Panc1 (cell line): ENCODE measurements around the gene COMMD10.

Experiments
- POLR2AphosphoS5 ChIP-seq: IDR thresholded peaks from 2 replicates; pipeline ENCODE4 v1.6.1; 2012; ENCODE audit warnings: mild to moderate bottlenecking, low read depth, low read length, moderate library complexity
- SIN3A ChIP-seq: IDR thresholded peaks from 2 replicates; pipeline ENCODE4 v1.6.1; 2012; ENCODE audit warnings: low read depth, mild to moderate bottlenecking, low read length, moderate library complexity, borderline replicate concordance; ENCODE audit not compliant: insufficient read depth
- TCF7L2 ChIP-seq: IDR thresholded peaks from 2 replicates; pipeline ENCODE4 v1.6.1; 2011; ENCODE audit warnings: mild to moderate bottlenecking, low read depth, low read length, inconsistent platforms
- TF ChIP-seq, protein P1 (sequence below): fragments of 450-650 bp; IDR thresholded peaks from 2 replicates; pipeline ENCODE4 v1.5.1; 2017; ENCODE audit warnings: mild to moderate bottlenecking
- TF ChIP-seq, protein P2 (sequence below), 2 experiments: IDR thresholded peaks; 2 replicates each; pipeline ENCODE4 v1.6.1; 2011 to 2012; ENCODE audit warnings: low read depth in 2 of 2, control low read depth in 1 of 2, low read length in 1 of 2, mild to moderate bottlenecking in 1 of 2, moderate library complexity in 1 of 2; ENCODE audit not compliant: insufficient read depth in 1 of 2

DNA sequence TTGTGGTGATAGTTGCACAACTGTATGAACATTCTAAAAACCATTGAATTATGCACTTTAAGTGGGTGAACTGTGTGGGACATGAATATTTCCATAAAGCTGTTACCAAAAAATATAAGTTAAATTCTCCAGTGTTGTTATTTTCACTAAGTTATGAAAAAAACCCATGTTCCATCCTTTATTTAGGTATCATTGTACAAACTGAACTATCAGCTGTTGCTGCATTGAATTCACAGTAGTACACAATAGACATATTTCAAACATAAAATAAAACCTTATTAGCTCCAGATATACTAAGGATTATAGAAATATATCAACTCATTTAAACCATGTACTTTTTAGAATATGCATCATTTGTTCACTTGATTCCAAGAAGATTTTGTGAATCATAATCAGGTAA, 192.1 kb downstream of the COMMD10 start:
- TF ChIP-seq, protein P1, sequence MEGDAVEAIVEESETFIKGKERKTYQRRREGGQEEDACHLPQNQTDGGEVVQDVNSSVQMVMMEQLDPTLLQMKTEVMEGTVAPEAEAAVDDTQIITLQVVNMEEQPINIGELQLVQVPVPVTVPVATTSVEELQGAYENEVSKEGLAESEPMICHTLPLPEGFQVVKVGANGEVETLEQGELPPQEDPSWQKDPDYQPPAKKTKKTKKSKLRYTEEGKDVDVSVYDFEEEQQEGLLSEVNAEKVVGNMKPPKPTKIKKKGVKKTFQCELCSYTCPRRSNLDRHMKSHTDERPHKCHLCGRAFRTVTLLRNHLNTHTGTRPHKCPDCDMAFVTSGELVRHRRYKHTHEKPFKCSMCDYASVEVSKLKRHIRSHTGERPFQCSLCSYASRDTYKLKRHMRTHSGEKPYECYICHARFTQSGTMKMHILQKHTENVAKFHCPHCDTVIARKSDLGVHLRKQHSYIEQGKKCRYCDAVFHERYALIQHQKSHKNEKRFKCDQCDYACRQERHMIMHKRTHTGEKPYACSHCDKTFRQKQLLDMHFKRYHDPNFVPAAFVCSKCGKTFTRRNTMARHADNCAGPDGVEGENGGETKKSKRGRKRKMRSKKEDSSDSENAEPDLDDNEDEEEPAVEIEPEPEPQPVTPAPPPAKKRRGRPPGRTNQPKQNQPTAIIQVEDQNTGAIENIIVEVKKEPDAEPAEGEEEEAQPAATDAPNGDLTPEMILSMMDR = no peak
- TF ChIP-seq, protein P2, sequence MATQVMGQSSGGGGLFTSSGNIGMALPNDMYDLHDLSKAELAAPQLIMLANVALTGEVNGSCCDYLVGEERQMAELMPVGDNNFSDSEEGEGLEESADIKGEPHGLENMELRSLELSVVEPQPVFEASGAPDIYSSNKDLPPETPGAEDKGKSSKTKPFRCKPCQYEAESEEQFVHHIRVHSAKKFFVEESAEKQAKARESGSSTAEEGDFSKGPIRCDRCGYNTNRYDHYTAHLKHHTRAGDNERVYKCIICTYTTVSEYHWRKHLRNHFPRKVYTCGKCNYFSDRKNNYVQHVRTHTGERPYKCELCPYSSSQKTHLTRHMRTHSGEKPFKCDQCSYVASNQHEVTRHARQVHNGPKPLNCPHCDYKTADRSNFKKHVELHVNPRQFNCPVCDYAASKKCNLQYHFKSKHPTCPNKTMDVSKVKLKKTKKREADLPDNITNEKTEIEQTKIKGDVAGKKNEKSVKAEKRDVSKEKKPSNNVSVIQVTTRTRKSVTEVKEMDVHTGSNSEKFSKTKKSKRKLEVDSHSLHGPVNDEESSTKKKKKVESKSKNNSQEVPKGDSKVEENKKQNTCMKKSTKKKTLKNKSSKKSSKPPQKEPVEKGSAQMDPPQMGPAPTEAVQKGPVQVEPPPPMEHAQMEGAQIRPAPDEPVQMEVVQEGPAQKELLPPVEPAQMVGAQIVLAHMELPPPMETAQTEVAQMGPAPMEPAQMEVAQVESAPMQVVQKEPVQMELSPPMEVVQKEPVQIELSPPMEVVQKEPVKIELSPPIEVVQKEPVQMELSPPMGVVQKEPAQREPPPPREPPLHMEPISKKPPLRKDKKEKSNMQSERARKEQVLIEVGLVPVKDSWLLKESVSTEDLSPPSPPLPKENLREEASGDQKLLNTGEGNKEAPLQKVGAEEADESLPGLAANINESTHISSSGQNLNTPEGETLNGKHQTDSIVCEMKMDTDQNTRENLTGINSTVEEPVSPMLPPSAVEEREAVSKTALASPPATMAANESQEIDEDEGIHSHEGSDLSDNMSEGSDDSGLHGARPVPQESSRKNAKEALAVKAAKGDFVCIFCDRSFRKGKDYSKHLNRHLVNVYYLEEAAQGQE (IDR thresholded peaks at IDR 0.05; ENCODE audit: insufficient read depth in 1 of 2, low read depth in 2 of 2, low read length in 1 of 2) = no peak
- no peak for TF ChIP-seq POLR2AphosphoS5
- TF ChIP-seq SIN3A = no peak
- TF ChIP-seq TCF7L2 = no peak
